ENCODE data around the gene USP54.

DNA sequence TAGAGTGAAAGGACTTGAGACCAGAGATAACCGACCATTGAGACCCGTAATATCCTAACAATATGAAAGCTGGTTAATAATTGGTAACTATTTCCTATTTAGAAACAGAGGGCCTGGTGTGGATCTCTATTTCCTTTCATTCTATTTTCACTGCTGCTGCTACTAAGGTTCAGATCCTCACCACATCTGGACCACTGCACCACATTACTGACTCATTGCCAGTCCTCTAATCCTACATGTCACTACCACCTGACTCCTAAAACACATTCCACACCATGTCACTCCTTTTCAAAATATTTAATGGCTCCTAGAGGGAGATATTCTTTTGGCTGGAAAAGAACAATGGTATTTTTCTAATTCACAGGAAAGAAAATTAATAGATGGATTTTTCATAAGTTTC lies 6.4 kb downstream of the USP54 start:
- TF ChIP-seq, protein P1, sequence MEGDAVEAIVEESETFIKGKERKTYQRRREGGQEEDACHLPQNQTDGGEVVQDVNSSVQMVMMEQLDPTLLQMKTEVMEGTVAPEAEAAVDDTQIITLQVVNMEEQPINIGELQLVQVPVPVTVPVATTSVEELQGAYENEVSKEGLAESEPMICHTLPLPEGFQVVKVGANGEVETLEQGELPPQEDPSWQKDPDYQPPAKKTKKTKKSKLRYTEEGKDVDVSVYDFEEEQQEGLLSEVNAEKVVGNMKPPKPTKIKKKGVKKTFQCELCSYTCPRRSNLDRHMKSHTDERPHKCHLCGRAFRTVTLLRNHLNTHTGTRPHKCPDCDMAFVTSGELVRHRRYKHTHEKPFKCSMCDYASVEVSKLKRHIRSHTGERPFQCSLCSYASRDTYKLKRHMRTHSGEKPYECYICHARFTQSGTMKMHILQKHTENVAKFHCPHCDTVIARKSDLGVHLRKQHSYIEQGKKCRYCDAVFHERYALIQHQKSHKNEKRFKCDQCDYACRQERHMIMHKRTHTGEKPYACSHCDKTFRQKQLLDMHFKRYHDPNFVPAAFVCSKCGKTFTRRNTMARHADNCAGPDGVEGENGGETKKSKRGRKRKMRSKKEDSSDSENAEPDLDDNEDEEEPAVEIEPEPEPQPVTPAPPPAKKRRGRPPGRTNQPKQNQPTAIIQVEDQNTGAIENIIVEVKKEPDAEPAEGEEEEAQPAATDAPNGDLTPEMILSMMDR (IDR thresholded peaks at IDR 0.05; ENCODE audit: low read depth, low read length, missing input control): no peak
- TF ChIP-seq EGR1 (IDR thresholded peaks at IDR 0.05; ENCODE audit: low read depth in 2 of 2) (no peak), RXRA (IDR thresholded peaks at IDR 0.05) (no peak), SP1 (IDR thresholded peaks at IDR 0.05) (no peak), TAF1 (conservative IDR thresholded peaks at IDR 0.05) (no peak), ZBTB33 (IDR thresholded peaks at IDR 0.05) (no peak), REST (IDR thresholded peaks at IDR 0.05) (no peak), GABPA (IDR thresholded peaks at IDR 0.05 in 1 of 2, conservative IDR thresholded peaks at IDR 0.05 in 1 of 2) (no peak), FOXA1 (IDR thresholded peaks at IDR 0.05) (no peak), HNF4A (conservative IDR thresholded peaks at IDR 0.05) (no peak), YY1 (IDR thresholded peaks at IDR 0.05) (no peak), JUND (IDR thresholded peaks at IDR 0.05) (no peak), HNF4G (IDR thresholded peaks at IDR 0.05) (no peak)
- TF ChIP-seq, protein P2, sequence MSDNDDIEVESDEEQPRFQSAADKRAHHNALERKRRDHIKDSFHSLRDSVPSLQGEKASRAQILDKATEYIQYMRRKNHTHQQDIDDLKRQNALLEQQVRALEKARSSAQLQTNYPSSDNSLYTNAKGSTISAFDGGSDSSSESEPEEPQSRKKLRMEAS (IDR thresholded peaks at IDR 0.05): no peak

Data from liver (tissue), 3 donors.